OCI-LY1 (cell line): Measurements from ENCODE around the gene P4HA2.

ENCODE experiments used
- H2AFZ ChIP-seq: fragments of 200-600 bp; sonication (generic), shearing (Covaris generic); 2 replicates; pipeline ENCODE4 v1.6.0; 2014; ENCODE audit warnings: antibody characterized with exemption, mild to moderate bottlenecking, low read length
- H3F3A ChIP-seq: fragments of 200-600 bp; sonication (generic), shearing (Covaris generic); 2 replicates; pipeline ENCODE4 v1.6.0; 2014; ENCODE audit warnings: mild to moderate bottlenecking, antibody characterized with exemption, low read length, moderate library complexity; ENCODE audit not compliant: insufficient read depth
- H3K27ac ChIP-seq: fragments of 200-600 bp; sonication (generic); 2 replicates; pipeline ENCODE4 v1.5.1; 2014; ENCODE audit warnings: low read length, mixed run types, mild to moderate bottlenecking, low read depth; ENCODE audit not compliant: poor library complexity, severe bottlenecking
- H3K27me3 ChIP-seq: fragments of 200-600 bp; sonication (generic); 2 replicates; pipeline ENCODE4 v1.6.0; 2014; ENCODE audit warnings: antibody characterized with exemption, mild to moderate bottlenecking, low read length, moderate library complexity; ENCODE audit not compliant: insufficient read depth
- H3K36me3 ChIP-seq: fragments of 200-600 bp; sonication (generic); 2 replicates; pipeline ENCODE4 v1.6.1; 2014; ENCODE audit warnings: mild to moderate bottlenecking, antibody characterized with exemption, low read length, moderate library complexity, mixed read lengths; ENCODE audit not compliant: insufficient read depth
- H3K4me1 ChIP-seq: fragments of 200-600 bp; sonication (generic); 2 replicates; pipeline ENCODE4 v1.5.1; 2014; ENCODE audit warnings: mild to moderate bottlenecking, low read length, moderate library complexity; ENCODE audit not compliant: insufficient read depth, severe bottlenecking
- H3K4me2 ChIP-seq: fragments of 200-600 bp; sonication (generic), shearing (Covaris generic); 2 replicates; pipeline ENCODE4 v1.6.1; 2014; ENCODE audit warnings: low read length
- H3K4me3 ChIP-seq: fragments of 200-600 bp; sonication (generic); 2 replicates; pipeline ENCODE4 v1.5.1; 2014; ENCODE audit warnings: low read length, low read depth, mild to moderate bottlenecking, mixed read lengths; ENCODE audit not compliant: poor library complexity, severe bottlenecking
- H3K79me2 ChIP-seq: fragments of 200-600 bp; shearing (Covaris generic); 2 replicates; pipeline ENCODE4 v1.6.1; 2016; ENCODE audit warnings: mixed run types, low read length, mixed read lengths; ENCODE audit not compliant: insufficient read depth
- H3K9ac ChIP-seq: fragments of 200-600 bp; sonication (generic), shearing (Covaris generic); 2 replicates; pipeline ENCODE4 v1.6.1; 2014; ENCODE audit warnings: mild to moderate bottlenecking, low read length, mixed read lengths
- H3K9me2 ChIP-seq: fragments of 200-600 bp; sonication (generic), shearing (Covaris generic); 2 replicates; pipeline ENCODE4 v1.6.1; 2014; ENCODE audit warnings: low read depth, mild to moderate bottlenecking, low read length, mixed read lengths
- H3K9me3 ChIP-seq: fragments of 200-600 bp; shearing (Covaris generic); 2 replicates; pipeline ENCODE4 v1.6.1; 2014; ENCODE audit warnings: low read length, mixed read lengths
- H4K20me1 ChIP-seq: fragments of 200-600 bp; sonication (generic), shearing (Covaris generic); 2 replicates; pipeline ENCODE4 v1.6.0; 2016; ENCODE audit warnings: mild to moderate bottlenecking, low read length; ENCODE audit not compliant: insufficient read depth
- EZH2 ChIP-seq: fragments of 200-600 bp; sonication (generic), shearing (Covaris generic); IDR thresholded peaks from 2 replicates; pipeline ENCODE4 v1.8.0; 2017; ENCODE audit warnings: borderline replicate concordance, mixed run types, mild to moderate bottlenecking, antibody characterized with exemption, low read length, moderate library complexity, mixed read lengths
- TF ChIP-seq, protein P1 (sequence below): fragments of 200-600 bp; sonication (generic), shearing (Covaris generic); IDR thresholded peaks from 2 replicates; pipeline ENCODE4 v1.5.1; 2017; ENCODE audit warnings: mild to moderate bottlenecking, antibody characterized with exemption, low read length, moderate library complexity, mixed read lengths

Gene P4HA2

DNA sequence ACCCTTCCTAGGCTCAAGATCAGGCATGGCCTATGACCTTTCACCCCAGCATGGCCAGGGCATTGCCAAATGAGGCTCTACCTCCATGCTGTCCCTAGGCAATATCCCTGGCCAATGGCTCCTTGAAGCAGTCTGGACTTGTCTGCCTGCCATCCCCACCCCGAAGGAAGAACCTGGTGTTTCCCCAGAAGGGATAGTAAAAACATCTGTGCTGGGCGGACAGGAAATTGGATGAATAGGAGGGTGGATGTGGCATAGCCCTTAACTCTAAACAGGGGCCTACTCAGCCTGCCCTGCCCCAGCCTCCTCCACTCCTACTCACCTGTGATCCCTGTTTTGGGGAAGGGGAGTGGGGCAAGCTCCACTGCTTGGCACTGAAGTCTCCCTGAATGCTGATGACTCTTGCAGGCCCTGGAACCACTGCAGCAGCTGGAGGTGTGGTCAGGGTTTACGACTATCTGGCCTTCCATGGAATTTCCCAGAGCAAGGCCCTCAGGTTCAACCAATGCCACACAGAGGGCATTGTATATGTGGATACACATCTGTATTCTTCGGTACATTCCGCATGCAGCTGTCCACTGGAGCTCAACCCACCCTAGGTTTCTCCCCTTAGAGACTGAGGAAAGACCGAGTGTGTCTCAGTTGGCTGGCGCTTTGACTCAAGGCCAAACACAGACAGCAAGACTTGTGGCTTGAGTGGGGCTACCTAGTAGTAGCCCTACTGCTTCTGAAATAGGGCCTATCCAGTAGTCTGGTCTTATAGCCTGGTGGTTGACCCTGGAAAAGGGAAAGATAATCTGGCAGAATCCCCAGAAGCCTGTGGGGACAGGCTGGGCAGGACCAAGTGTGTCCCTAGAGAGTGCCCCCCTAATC lies 6.4 kb upstream of the P4HA2 start:
- H3K9me3 ChIP-seq = no peaks in the 10 kb centered on the region
- peaks cover 4% of the 10 kb centered on the region for H3K4me1 ChIP-seq
- H3K9me2 ChIP-seq = no peaks in the 10 kb centered on the region
- no peak overlapping the region for H2AFZ ChIP-seq
- no peak overlapping the region for H3K4me2 ChIP-seq
- no peak overlapping the region for H3K4me3 ChIP-seq
- H3K36me3 ChIP-seq = no peaks in the 10 kb centered on the region
- no peak for TF ChIP-seq EZH2
- TF ChIP-seq, protein P1, sequence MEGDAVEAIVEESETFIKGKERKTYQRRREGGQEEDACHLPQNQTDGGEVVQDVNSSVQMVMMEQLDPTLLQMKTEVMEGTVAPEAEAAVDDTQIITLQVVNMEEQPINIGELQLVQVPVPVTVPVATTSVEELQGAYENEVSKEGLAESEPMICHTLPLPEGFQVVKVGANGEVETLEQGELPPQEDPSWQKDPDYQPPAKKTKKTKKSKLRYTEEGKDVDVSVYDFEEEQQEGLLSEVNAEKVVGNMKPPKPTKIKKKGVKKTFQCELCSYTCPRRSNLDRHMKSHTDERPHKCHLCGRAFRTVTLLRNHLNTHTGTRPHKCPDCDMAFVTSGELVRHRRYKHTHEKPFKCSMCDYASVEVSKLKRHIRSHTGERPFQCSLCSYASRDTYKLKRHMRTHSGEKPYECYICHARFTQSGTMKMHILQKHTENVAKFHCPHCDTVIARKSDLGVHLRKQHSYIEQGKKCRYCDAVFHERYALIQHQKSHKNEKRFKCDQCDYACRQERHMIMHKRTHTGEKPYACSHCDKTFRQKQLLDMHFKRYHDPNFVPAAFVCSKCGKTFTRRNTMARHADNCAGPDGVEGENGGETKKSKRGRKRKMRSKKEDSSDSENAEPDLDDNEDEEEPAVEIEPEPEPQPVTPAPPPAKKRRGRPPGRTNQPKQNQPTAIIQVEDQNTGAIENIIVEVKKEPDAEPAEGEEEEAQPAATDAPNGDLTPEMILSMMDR = no peak
- no peak overlapping the region for H3K9ac ChIP-seq
- H3K27ac ChIP-seq = no peak overlapping the region
- no peaks in the 10 kb centered on the region for H3F3A ChIP-seq
- H4K20me1 ChIP-seq = no peaks in the 10 kb centered on the region
- no peaks in the 10 kb centered on the region for H3K79me2 ChIP-seq
- H3K27me3 ChIP-seq = no peaks in the 10 kb centered on the region; the same call in 1 of the 2 replicates

DNA sequence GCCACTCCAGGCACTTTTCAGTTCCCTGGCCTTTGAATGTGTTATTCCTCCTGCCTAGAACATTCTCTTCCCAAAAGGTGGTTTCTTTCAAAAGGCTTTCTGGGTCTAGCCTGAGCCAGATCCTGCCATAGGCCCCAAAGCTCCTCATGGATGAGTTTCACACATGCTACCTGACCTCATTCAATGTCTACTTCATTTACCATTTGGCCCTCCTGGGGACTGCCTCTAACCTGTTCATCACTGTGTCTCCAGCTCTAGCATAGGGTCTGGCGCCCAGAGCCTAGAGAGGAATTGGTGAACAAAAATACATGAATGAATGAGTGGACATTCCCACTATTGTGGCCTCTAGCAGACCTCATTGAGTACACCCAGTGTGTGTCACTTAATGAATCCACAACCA lies 5.4 kb upstream of the P4HA2 start:
- Histone ChIP-seq H3K4me3 (no peak overlapping the region), H3K79me2 (no peaks in the 10 kb centered on the region), H3K4me2 (no peak overlapping the region), H3K4me1 (peaks cover 4% of the 10 kb centered on the region), H3K9me2 (no peaks in the 10 kb centered on the region), H3F3A (no peaks in the 10 kb centered on the region), H2AFZ (no peak overlapping the region), H3K9me3 (no peaks in the 10 kb centered on the region), H3K27ac (no peak overlapping the region), H3K9ac (no peak overlapping the region), H3K27me3 (no peaks in the 10 kb centered on the region; the same call in 1 of the 2 replicates), H4K20me1 (no peaks in the 10 kb centered on the region), H3K36me3 (no peaks in the 10 kb centered on the region)
- TF ChIP-seq EZH2 = no peak
- TF ChIP-seq, protein P1 = no peak

DNA sequence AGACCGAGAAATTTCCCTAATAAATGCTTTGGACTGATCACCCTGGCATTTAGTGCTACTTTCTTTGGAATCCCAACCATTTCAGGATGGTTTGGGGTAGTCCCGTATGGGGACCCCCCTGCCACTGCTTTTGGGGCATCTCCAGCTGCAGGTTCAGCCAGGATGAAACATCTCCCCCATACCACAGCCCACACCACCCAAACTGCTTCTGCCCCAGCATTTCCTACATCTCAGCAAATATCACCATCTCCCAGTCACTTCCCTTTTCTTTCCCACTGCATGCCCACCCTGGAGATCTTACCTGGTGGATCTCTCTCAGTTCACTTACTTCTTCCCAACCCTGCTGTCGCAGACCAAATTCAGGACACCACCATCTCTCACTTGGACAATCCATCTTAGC lies 4.8 kb upstream of the P4HA2 start:
- no peaks in the 10 kb centered on the region for H3K79me2 ChIP-seq
- no peaks in the 10 kb centered on the region for H4K20me1 ChIP-seq
- H3K9me2 ChIP-seq = no peaks in the 10 kb centered on the region
- no peak overlapping the region for H2AFZ ChIP-seq
- H3K27ac ChIP-seq = no peak overlapping the region
- no peak overlapping the region for H3K9ac ChIP-seq
- no peaks in the 10 kb centered on the region; the same call in 1 of the 2 replicates for H3K27me3 ChIP-seq
- no peaks in the 10 kb centered on the region for H3K9me3 ChIP-seq
- no peak overlapping the region for H3K4me2 ChIP-seq
- H3K4me1 ChIP-seq = peaks cover 5% of the 10 kb centered on the region
- no peaks in the 10 kb centered on the region for H3K36me3 ChIP-seq
- TF ChIP-seq, protein P1 = no peak
- no peak for TF ChIP-seq EZH2
- H3K4me3 ChIP-seq = no peak overlapping the region
- no peaks in the 10 kb centered on the region for H3F3A ChIP-seq
